Stimulated activated CD4-positive, alpha-beta T cell treated with anti-CD3 and anti-CD28 coated beads, Interleukin-2, amount 100 ng/mL, for 48 hours (primary cell): ENCODE results near the gene DOCK11.

Source experiments
- DNase-seq, 2 donors: peaks; one replicate each; pipeline ENCODE4 v3.0.0-alpha.2; 2020

The DOCK11 gene

GRCh38 chrX:118633530-118633929, 137.9 kb downstream of the DOCK11 start:
- DNase-seq = no peak

GRCh38 chrX:118634336-118634735, 138.7 kb downstream of the DOCK11 start:
- no peak for DNase-seq

GRCh38 chrX:118637997-118638396, 142.4 kb downstream of the DOCK11 start:
- no peak for DNase-seq

GRCh38 chrX:118644378-118644777, 148.8 kb downstream of the DOCK11 start:
- DNase-seq = no peak

- no peak for DNase-seq
These were observed 157.1 kb downstream of the DOCK11 start for GRCh38 chrX:118652717-118653116.

GRCh38 chrX:118654331-118654730, 158.7 kb downstream of the DOCK11 start:
- DNase-seq = no peak

- no peak for DNase-seq
These were observed 160.1 kb downstream of the DOCK11 start for GRCh38 chrX:118655561-118656246.

- no peak for DNase-seq
These were observed 161.8 kb downstream of the DOCK11 start for GRCh38 chrX:118657413-118657812.

- DNase-seq = no peak
These were observed 164.5 kb downstream of the DOCK11 start for GRCh38 chrX:118660085-118660484.

GRCh38 chrX:118665204-118665603, 169.6 kb downstream of the DOCK11 start:
- DNase-seq = no peak

- DNase-seq = no peak
These were observed 170.9 kb downstream of the DOCK11 start for GRCh38 chrX:118666521-118666920.

- DNase-seq = no peak
These were observed 173.8 kb downstream of the DOCK11 start for GRCh38 chrX:118669435-118669834.

- no peak for DNase-seq
These were observed 179.8 kb downstream of the DOCK11 start for GRCh38 chrX:118675326-118675965.

- DNase-seq = no peak
These were observed 180.3 kb downstream of the DOCK11 start for GRCh38 chrX:118675966-118676349.

- no peak for DNase-seq
These were observed 181.7 kb downstream of the DOCK11 start for GRCh38 chrX:118677318-118677717.

GRCh38 chrX:118679290-118679689, 183.7 kb downstream of the DOCK11 start:
- no peak for DNase-seq

GRCh38 chrX:118682258-118683014, 186.8 kb downstream of the DOCK11 start:
- DNase-seq = no peak

GRCh38 chrX:118685393-118685792, 189.8 kb downstream of the DOCK11 start:
- no peak for DNase-seq

- no peak for DNase-seq
These were observed 193.3 kb downstream of the DOCK11 start for GRCh38 chrX:118688935-118689334.

GRCh38 chrX:118693843-118694242, 198.2 kb downstream of the DOCK11 start:
- DNase-seq = no peak

GRCh38 chrX:118694638-118695037, 199.0 kb downstream of the DOCK11 start:
- no peak for DNase-seq

GRCh38 chrX:118698516-118699170, 203.0 kb downstream of the DOCK11 start:
- DNase-seq = no peak

GRCh38 chrX:118702741-118703140, 207.1 kb downstream of the DOCK11 start:
- no peak for DNase-seq

GRCh38 chrX:118706681-118707080, 211.1 kb downstream of the DOCK11 start:
- no peak for DNase-seq
